HL-60/S4 (cell line): ENCODE data around the gene MRPL38.
"Not testable (repeated sequence)": the region's sequence is repeated elsewhere in the genome, so short reads cannot be mapped to it uniquely, and the experiment has no call there.

Source experiments
- in situ Hi-C: fragments of 300-500 bp; cut with MboI; formaldehyde crosslinking; loops from 2 replicates; pipeline ENCODE4 v1.14.3; 2022; ENCODE audit warnings: low sequenced_read_pairs

Gene MRPL38

GRCh38 chr17:75898791-75899190, 5.9 kb downstream of the MRPL38 start:
- in situ Hi-C loops, result no loop called here

GRCh38 chr17:75898065-75898464, 6.6 kb downstream of the MRPL38 start:
- in situ Hi-C loops, result no loop called here

GRCh38 chr17:75897160-75898019, 7.3 kb downstream of the MRPL38 start:
- in situ Hi-C loops, result no loop called here

GRCh38 chr17:75896415-75897159, 8.1 kb downstream of the MRPL38 start, which contains the start of gene TRIM65:
Gene TRIM65, minus strand, starts transcription at chr17:75896951. Its CDS starts 14 bp downstream, at chr17:75896937.
- in situ Hi-C loops, result no loop called here

- in situ Hi-C loops, result no loop called here
Measured at GRCh38 chr17:75895370-75896155, 9.1 kb downstream of the MRPL38 start.

- in situ Hi-C loops, result no loop called here
Measured at GRCh38 chr17:75894049-75894733, 10.5 kb downstream of the MRPL38 start.

GRCh38 chr17:75893305-75894048, 11.2 kb downstream of the MRPL38 start:
- in situ Hi-C loops, result no loop called here

- in situ Hi-C loops, result no loop called here
Measured at GRCh38 chr17:75892556-75893224, 12.0 kb downstream of the MRPL38 start.

GRCh38 chr17:75891605-75892555, 12.8 kb downstream of the MRPL38 start:
- in situ Hi-C loops, result no loop called here

- in situ Hi-C loops, result no loop called here
Measured at GRCh38 chr17:75891022-75891604, 13.6 kb downstream of the MRPL38 start.

- in situ Hi-C loops, result no loop called here
Measured at GRCh38 chr17:75889454-75889853, 15.2 kb downstream of the MRPL38 start.

GRCh38 chr17:75888484-75888883, 16.2 kb downstream of the MRPL38 start:
- in situ Hi-C loops, result no loop called here

- in situ Hi-C loops, result not testable (repeated sequence)
Measured at GRCh38 chr17:75885860-75886259, 18.8 kb downstream of the MRPL38 start.

GRCh38 chr17:75885431-75885830, 19.3 kb downstream of the MRPL38 start:
- in situ Hi-C loops, result no loop called here

- in situ Hi-C loops, result no loop called here
Measured at GRCh38 chr17:75881678-75882454, 22.8 kb downstream of the MRPL38 start.

GRCh38 chr17:75880266-75880665, 24.4 kb downstream of the MRPL38 start:
- in situ Hi-C loops, result no loop called here
